SKM-1 treated with dmso at 0.1 percent for 144 hours (cell line): ENCODE data around the gene PARD6B.
"Not testable (repeated sequence)": the region's sequence is repeated elsewhere in the genome, so short reads cannot be mapped to it uniquely, and the experiment has no call there.

Experiments used
- DNase-seq: peaks from one replicate; lab custom pipeline; 2025; ENCODE audit not compliant: unreplicated experiment; lab: John Stamatoyannopoulos, UW

Gene PARD6B

DNA sequence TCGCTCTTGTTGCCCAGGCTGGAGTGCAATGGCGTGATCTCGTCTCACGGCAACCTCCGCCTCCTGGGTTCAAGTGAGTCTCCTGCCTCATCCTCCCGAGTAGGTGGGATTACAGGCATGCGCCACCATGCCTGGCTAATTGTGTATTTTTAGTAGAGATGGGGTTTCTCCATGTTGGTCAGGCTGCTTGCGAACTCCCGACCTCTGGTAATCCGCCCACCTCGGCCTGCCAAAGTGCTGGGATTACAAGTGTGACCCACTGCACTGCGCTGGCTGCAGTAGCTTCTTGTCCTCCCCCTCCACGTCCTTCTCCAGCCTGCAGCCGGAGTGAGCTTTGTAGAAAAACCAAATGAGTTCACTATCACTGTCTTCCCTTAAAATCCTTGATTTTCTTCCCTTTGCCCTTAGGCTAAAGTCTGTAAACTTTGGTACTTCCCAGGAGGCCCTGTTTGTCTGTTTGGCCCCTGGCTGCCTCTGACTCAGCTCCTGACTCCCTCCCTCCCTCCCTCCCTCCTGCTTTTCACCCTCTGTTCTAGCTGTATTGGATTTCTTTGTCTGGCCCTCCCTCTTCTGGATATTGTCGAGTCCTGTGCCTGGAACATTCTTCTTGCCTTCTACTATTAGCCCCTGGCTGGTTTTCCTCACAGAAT, 12.9 kb downstream of the PARD6B start:
- DNase-seq = no peak

- no peak for DNase-seq
These were observed 14.3 kb downstream of the PARD6B start for GRCh38 chr20:50745634-50746137.

- DNase-seq = no peak
These were observed 15.0 kb downstream of the PARD6B start for GRCh38 chr20:50746138-50746940.

GRCh38 chr20:50747275-50747674, 15.9 kb downstream of the PARD6B start:
- no peak for DNase-seq

DNA sequence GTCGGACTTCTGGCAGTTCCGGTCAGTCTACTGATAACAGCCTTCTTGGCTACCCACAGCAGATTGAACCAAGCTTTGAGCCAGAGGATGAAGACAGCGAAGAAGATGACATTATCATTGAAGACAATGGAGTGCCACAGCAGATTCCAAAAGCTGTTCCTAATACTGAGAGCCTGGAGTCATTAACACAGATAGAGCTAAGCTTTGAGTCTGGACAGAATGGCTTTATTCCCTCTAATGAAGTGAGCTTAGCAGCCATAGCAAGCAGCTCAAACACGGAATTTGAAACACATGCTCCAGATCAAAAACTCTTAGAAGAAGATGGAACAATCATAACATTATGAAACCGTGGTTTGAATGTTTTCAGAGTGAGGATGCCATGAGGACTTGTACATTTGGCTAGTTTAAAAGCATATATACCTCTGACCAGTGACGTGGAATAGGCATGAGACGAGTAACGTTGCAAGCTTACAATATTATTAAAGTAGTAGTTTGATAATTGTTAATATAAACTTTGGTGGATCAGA, 18.8 kb downstream of the PARD6B start:
- no peak for DNase-seq

GRCh38 chr20:50753152-50753551, 21.8 kb downstream of the PARD6B start:
- DNase-seq = no peak

DNA sequence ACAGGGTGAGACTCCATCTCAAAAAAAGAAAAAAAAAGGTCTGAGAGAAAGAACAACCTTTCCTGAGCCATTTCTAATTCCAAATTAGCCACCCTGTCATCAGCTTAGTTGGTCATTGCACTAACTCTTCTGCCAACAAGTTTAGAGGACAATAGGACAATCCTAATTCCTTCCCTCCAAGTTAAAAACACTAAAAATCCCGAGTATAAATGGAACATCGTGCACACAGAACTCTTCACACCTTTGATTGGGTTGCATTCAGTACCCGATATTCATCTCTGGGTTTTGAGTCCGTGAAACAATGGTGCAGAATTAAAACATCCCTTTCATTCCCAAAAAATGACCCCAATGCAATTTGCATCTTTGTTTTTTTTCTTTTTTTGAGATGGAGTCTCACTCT, 23.0 kb downstream of the PARD6B start:
- DNase-seq = no peak

- DNase-seq = no peak
These were observed 25.1 kb downstream of the PARD6B start for GRCh38 chr20:50756447-50756846.

DNA sequence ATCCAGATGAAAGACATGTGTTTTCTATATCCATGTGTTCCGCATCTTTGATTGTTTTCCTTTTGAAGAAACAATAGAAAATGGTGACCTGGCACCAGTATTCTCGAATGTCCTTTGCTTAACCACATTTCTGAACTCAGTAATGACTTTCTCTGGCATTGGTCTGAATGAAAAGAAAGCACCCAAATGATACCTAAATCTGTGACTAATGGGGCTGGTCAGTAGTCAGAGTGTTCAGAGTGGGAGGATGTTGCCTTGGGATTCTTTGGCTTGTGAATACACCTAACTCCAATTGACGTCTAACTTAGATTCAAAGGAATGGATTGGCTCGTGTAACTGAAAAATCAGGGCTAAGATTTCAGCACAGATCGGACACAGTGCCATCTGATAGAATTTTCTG, 27.1 kb downstream of the PARD6B start:
- no peak for DNase-seq

DNA sequence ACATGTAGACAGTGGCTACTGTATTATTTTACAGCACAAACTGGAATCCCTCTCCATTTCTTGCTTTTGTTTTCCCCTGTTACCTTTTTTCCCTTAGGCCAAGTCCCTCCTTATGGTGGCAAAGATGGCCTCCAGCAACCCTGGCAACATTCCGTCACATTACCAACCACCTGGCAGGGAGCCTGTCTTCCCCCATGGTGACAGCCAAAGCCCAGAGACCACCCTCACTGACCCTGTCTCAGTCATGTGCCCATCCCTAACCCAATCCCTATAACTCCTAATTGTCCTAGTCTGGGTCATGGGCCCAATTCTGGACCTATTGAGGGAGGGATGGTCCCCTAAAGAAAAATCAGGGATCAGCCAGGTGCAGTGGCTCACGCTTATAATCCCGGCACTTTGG, 27.6 kb downstream of the PARD6B start:
- DNase-seq = no peak

DNA sequence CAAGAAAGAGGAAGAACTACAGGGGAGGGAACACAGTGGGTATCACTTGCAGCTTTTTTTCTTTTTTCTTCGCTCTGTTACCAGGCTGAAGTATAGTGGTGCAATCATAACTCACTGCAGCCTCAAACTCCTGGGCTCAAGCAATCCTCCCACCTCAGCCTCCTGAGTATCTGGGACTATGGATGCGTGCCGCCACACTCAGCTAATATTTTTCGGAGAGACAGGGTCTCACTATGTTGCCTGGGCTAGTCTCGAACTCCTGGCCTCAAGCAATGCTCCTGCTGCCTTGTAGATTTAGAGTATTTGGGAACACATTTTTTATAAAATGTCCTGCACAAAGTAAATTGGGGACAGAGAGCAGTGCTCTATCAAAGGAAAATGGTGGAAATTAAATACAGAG, 28.3 kb downstream of the PARD6B start:
- peak; percentile 56 for DNase-seq

DNA sequence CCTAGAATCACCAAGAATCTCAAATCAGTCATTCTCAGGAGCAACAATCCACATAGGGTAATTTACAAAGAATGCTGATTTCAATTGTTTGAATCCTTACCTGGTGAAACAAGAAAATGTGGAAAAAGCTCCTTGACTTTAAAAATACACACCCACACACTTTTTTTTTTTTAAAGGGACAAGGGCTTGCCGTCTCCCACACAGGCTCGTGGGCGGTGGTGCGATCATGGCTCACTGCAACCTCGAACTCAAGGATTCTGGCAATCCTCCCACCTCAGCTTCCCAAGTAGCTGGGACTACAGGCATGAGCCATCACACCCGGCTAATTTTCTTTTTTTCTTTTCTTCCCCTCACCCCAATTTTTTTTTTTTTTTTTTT, 30.7 kb downstream of the PARD6B start:
- DNase-seq = no peak

GRCh38 chr20:50762435-50763220, 31.2 kb downstream of the PARD6B start:
- DNase-seq = no peak

DNA sequence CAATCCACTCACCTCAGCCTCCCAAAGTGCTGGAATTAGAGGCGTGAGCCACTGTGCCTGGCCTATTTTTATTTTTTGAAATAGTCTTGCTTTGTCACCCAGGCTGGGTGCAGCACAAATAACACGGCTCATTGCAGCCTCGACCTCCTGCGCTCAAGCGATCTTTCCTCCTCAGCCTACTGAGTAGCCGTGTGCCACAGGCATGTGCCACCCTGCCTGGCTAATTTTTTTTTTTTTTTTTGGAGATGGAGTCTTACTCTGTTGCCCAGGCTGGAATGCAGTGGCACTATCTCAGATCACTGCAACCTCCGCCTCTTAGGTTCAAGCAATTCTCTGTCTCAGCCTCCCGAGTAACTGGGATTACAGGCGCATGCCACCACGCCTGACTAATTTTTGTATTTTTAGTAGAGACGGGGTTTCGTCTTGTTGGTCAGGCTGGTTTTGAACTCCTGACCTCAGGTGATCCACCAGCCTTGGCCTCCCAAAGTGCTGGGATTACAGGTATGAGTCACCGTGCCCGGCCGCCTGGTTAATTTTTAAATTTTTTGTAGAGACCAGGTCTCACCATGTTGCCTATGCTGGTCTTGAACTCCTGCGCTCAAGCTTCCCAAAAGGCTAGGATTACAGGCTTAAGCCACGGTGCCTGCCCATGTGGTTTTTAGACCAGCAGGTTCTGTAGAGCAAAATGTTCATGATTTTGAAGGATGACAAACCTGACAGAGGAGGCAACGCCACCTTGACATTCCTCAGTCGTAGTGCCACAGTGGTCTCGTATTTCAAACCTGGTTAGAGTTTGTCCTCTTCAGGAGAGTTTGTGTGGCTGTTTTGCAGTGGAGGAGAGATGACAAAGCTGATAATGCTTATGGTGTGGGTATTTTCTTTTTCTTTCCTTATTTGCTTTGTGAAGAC, 32.4 kb downstream of the PARD6B start:
- not testable (repeated sequence) for DNase-seq

DNA sequence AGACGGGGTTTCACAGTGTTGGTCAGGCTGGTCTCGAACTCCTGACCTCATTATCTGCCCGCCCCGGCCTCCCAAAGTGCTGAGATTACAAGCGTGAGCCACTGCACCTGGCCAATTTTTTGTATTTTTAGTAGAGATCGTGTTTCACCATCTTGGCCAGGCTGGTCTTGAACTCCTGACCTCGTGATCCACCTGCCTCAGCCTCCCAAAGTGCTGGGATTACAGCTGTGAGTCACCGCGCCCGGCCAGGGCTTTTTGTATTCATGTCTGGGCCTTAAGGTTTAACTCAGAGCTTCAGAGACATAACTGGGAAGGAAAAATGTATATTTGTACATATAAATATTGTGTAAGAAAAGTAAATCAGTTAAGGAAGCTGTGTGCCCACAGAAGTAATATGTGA, 33.9 kb downstream of the PARD6B start:
- DNase-seq = not testable (repeated sequence)

DNA sequence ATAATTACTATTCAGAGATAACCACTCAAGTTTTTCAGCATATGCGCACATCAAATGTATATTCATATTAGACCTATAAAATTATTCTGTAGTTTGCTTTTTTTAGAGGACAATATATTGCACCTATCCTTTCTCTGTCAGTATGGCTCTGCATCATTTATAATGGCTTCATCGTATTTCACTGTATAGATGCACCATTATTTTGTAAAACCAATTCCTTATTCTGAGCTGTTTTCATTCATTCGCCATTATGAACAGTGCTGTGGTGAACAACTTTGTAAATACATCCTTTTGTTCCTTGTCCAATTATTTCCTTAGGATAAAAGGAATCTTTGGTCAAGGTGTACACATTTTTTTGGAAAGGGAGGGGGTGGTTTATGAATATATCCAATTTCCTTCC, 34.3 kb downstream of the PARD6B start:
- no peak for DNase-seq

GRCh38 chr20:50766955-50767809, 35.8 kb downstream of the PARD6B start:
- DNase-seq = not testable (repeated sequence)

- DNase-seq = not testable (repeated sequence)
These were observed 37.6 kb downstream of the PARD6B start for GRCh38 chr20:50768991-50769390.

- not testable (repeated sequence) for DNase-seq
These were observed 38.2 kb downstream of the PARD6B start for GRCh38 chr20:50769551-50770085.
